Uterus (tissue), 4 donors: ENCODE measurements around the gene PDZD4. TPM values are rescaled to one million over a fixed set of nuclear protein-coding genes. Genes with fewer than 3 reads are reported as not detected.

Experiments
- DNase-seq, 2 donors: peaks; one replicate each; pipeline ENCODE4 v3.0.0-alpha.2; 2019 to 2020
- H3K27ac ChIP-seq, 2 donors: fragments of 200-600 bp; sonication (generic); 1 replicate in 1 of 2; 2 replicates in 1 of 2; pipeline ENCODE4 v1.5.1; 2016 to 2018
- H3K27me3 ChIP-seq, 2 donors: fragments of 200-600 bp; sonication (generic); one replicate each; pipeline ENCODE4 v1.5.1; 2018 to 2019; ENCODE audit warnings: control low read depth in 1 of 2
- H3K36me3 ChIP-seq, 2 donors: fragments of 200-600 bp; sonication (generic); one replicate each; pipeline ENCODE4 v1.5.1; 2019; ENCODE audit warnings: control low read depth in 1 of 2
- H3K4me1 ChIP-seq, 2 donors: fragments of 200-600 bp; sonication (generic); one replicate each; pipeline ENCODE4 v1.5.1; 2018 to 2019; ENCODE audit warnings: control low read depth in 1 of 2
- H3K4me3 ChIP-seq, 2 donors: fragments of 200-600 bp; sonication (generic); 1 replicate in 1 of 2; 2 replicates in 1 of 2; pipeline ENCODE4 v1.5.1; 2018 to 2019; ENCODE audit warnings: mild to moderate bottlenecking in 1 of 2
- H3K9me3 ChIP-seq, 2 donors: fragments of 200-600 bp; sonication (generic); one replicate each; pipeline ENCODE4 v1.5.1; 2019; ENCODE audit warnings: control low read depth in 1 of 2
- CTCF ChIP-seq, 4 experiments: fragments of 200-600 bp in 2 of 4; fragments of 450-650 bp in 2 of 4; sonication (generic) in 2 of 4; IDR thresholded peaks; one replicate each; pipeline ENCODE4 v1.5.1; 2016 to 2019; ENCODE audit warnings: antibody characterized with exemption in 4 of 4, mild to moderate bottlenecking in 2 of 4, moderate library complexity in 1 of 4
- POLR2A ChIP-seq, 2 donors: fragments of 450-650 bp; IDR thresholded peaks; one replicate each; pipeline ENCODE4 v1.6.1; 2016; ENCODE audit warnings: antibody characterized with exemption in 2 of 2, mild to moderate bottlenecking in 1 of 2, moderate library complexity in 1 of 2
- intact Hi-C: fragments of 100-400 bp; cut with DNase I; formaldehyde crosslinking; loops from one replicate; pipeline ENCODE4 v1.15.1; 2023; ENCODE audit warnings: low total_unique reads
- total RNA-seq, 4 donors: library from RNA; depleted of rRNA in 3 of 4; stranded (reverse); fragments of >200 nt in 3 of 4; gene quantifications; one replicate each; pipeline versions ENCODE4 v1.1.0 to v1.2.4, GENCODE V29; 2014 to 2023
- donor health status: DM: yes; HTN: yes; CAD: no.

Gene PDZD4
- total RNA-seq, 4 donors from 2014 or later: 2.6 to 21.3 (median 16.8) TPM

DNA sequence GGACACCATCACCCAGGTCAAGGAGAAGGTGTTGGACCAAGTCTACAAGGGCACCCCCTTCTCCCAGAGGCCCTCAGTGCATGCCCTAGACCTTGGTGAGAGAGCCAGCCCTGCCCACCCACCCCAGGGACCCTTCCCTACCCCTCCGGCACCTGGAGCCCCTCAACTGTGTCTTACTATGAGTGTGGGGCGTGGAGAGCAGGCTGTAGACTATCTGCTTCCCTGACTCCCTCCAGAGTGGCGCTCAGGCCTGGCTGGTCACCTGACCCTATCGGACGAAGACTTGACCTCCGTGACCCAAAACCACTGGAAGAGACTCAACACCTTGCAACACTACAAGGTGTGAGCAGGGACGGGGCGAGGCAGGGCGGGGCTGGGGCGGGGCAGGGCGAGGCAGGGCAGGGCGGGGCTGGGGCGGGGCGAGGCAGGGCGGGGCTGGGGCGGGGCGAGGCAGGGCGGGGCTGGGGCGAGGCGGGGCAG is 54.2 kb downstream of the PDZD4 start:
- Histone ChIP-seq H3K27ac (no peak overlapping the region), H3K4me3 (no peak overlapping the region), H3K36me3 (no peaks in the 10 kb centered on the region), H3K9me3 (no peaks in the 10 kb centered on the region), H3K4me1 (peaks cover 0 to 3% of the 10 kb centered on the region in 2 donors), H3K27me3 (no peaks in the 10 kb centered on the region)
- TF ChIP-seq CTCF (IDR thresholded peaks at IDR 0.05) (no peak), POLR2A (IDR thresholded peaks at IDR 0.05) (no peak)
- no peak for DNase-seq
- intact Hi-C loops: no loop called here

- Histone ChIP-seq H3K4me3 (no peak overlapping the region), H3K36me3 (no peaks in the 10 kb centered on the region), H3K27me3 (no peaks in the 10 kb centered on the region), H3K4me1 (peaks cover 0 to under 1% of the 10 kb centered on the region in 2 donors), H3K9me3 (no peaks in the 10 kb centered on the region), H3K27ac (no peak overlapping the region)
- no peak for TF ChIP-seq CTCF (IDR thresholded peaks at IDR 0.05)
- TF ChIP-seq POLR2A (IDR thresholded peaks at IDR 0.05): no peak
- no peak for DNase-seq
- intact Hi-C loops: no loop called here
Observed at GRCh38 chrX:153775293-153776119, 54.8 kb downstream of the PDZD4 start.

DNA sequence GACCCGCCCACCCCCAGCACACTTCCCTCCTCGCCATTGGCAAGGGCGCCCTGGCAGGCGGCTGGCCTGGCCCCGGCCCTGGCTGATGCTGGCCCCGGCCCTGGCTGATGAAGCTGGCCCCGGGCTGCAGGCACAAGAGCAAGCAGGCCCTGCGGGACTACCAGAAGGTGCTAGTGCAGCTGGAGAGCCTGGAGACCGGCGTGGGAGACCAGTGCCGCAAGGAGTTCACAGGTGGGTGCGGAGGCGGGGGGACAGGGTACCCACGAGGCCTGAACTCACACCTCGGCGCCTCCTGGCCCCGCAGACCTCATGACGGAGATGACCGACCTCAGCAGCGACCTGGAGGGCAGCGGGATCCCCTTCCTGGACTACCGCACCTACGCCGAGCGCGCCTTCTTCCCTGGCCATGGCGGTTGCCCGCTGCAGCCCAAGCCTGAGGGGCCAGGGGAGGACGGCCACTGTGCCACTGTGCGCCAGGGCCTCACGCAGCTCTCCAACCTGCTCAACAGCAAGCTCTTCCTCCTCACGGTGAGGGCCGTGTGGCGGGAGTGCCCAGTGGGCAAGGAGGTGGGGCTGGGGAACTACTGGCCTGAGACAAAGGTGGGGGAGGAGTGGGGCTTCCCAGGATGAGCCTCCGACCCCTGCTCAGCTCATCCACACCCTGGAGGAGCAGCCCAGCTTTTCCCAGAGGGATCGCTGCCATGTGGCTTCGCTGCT is 55.6 kb downstream of the PDZD4 start:
- TF ChIP-seq CTCF (IDR thresholded peaks at IDR 0.05) (no peak), POLR2A (IDR thresholded peaks at IDR 0.05) (no peak)
- H3K4me1 ChIP-seq: no peaks in the 10 kb centered on the region
- H3K4me3 ChIP-seq: no peak overlapping the region
- no peak overlapping the region for H3K27ac ChIP-seq
- no peaks in the 10 kb centered on the region for H3K36me3 ChIP-seq
- intact Hi-C loops: no loop called here
- H3K27me3 ChIP-seq: no peaks in the 10 kb centered on the region
- no peak for DNase-seq
- H3K9me3 ChIP-seq: no peaks in the 10 kb centered on the region

DNA sequence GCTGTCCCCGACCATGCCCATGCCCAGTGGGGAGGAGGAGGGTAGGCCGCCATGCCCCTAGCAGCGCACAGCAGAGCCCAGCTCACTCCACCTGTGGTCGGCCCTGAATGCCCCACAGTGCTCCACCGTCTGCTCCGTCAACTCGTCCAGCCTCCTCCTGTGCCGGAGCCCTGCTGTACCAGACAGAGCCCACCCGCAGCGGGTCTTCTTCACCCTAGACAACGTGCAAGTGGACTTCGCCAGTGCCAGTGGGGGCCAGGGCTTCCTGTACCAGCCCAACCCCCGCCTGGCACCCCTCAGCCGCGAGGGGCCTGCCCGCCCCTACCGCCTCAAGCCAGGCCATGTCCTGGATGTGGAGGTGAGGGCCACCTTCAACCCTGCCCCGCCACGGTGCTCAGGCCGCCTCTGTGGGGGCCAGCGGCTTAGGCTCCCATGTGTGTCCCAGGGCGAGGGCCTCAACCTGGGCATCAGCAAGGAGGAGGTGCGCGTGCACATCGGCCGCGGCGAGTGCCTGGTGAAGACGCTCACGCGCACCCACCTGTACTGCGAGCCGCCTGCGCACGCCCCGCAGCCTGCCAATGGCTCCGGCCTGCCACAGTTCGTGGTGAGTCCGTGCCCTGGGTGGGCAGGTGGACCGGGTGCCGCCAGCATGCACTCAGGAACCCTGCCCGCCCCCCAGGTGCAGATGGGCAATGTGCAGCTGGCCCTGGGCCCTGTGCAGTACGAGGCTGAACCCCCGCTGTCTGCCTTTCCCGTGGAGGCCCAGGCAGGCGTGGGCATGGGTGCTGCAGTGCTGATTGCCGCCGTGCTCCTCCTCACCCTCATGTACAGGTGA is 56.4 kb downstream of the PDZD4 start:
- Histone ChIP-seq H3K27ac (no peak overlapping the region), H3K9me3 (no peaks in the 10 kb centered on the region), H3K36me3 (no peaks in the 10 kb centered on the region), H3K4me1 (no peaks in the 10 kb centered on the region), H3K4me3 (no peak overlapping the region), H3K27me3 (no peaks in the 10 kb centered on the region)
- TF ChIP-seq CTCF (IDR thresholded peaks at IDR 0.05) (no peak), POLR2A (IDR thresholded peaks at IDR 0.05) (no peak)
- intact Hi-C loops: no loop called here
- DNase-seq: no peak
